ENCODE measurements around the gene SNX25.
"Not testable (repeated sequence)": the region's sequence is repeated elsewhere in the genome, so short reads cannot be mapped to it uniquely, and the experiment has no call there.

SNX25 gene

DNA sequence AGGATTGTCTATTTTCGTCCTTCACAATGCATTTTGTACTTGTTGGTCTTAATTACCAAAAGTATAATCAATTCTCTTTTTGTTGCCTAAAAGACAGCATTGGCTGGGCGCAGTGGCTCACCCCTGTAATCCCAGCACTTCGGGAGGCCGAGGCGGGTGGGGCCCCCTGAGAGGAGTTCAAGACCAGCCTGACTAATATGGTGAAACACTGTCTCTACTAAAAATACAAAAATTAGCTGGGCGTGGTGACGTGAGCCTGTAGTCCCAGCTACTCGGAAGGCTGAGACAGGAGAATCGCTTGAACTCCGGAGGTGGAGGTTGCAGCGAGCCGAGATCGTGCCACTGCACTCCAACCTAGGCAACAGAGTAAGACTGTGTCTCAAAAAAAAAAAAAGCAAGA lies 4.3 kb upstream of the SNX25 start:
- DNase-seq (ENCODE audit: low spot score), result not testable (repeated sequence)

DNA sequence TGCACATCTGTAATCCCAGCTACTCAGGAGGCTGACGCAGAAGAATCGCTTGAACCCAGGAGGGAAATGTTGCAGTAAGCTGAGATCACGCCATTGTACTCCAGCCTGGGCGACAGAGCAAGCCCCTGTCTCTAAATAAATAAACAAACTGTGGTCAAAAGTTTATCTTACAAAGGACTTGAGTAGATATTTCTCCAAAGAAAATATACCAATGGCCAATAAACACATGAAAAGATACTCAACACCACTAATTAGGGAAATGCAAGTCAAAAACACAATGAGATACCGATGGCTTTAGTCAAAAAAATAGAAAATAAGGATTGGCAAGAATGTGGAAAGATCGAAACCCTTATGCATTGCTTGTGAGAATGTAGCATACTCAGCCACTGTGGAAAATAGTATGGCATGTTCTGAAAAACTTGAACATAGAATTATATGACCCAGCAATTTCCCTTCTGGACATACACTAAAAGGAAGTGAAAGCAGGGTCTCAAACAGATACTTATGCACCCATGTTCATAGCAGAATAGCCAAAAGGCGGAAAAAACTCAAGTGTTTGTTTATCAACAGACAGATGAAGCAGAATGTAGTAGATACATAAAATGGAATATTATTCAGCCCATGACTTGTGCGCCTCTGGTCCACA lies 3.6 kb upstream of the SNX25 start:
- no peak for DNase-seq (ENCODE audit: low spot score)

DNA sequence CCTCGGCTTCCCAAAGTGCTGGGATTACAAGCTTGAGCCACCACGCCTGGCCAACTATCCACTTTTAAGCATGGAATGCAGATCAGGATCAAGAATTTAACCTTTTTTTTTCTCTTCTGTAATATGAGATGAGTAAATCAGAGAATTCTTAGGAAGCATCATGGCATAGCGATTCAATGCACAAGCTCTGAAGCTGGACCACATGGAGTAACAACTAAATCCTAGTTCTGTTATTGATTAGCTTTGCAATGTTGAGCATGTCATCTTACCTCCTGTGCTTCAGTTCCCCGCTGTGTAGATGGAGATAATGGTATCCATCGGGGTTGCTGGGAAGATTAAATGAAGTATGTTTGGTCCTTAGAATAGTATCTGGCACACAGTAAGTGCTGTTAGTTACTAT lies 1.9 kb upstream of the SNX25 start:
- DNase-seq (ENCODE audit: low spot score), result no peak

DNA sequence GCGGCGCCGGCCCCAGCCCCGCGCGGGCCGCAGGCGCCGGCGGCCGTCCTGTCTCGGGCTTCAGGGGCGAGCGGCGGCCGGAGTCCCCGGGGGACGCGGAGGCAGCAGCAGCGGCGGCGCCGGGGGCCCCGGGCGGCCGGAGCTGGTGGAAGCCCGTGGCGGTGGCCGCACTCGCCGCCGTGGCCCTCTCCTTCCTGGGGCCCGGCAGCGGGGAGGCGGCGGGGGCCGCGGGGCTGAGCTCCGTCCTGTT lies 379 bp downstream of the SNX25 start:
- DNase-seq (ENCODE audit: low spot score), result not testable (repeated sequence)

- DNase-seq (ENCODE audit: low spot score), result peak; percentile 38
Observed at GRCh38 chr4:185210102-185210981, 944 bp downstream of the SNX25 start.

- DNase-seq (ENCODE audit: low spot score), result no peak
Observed at GRCh38 chr4:185211035-185211434, 1.6 kb downstream of the SNX25 start.

DNA sequence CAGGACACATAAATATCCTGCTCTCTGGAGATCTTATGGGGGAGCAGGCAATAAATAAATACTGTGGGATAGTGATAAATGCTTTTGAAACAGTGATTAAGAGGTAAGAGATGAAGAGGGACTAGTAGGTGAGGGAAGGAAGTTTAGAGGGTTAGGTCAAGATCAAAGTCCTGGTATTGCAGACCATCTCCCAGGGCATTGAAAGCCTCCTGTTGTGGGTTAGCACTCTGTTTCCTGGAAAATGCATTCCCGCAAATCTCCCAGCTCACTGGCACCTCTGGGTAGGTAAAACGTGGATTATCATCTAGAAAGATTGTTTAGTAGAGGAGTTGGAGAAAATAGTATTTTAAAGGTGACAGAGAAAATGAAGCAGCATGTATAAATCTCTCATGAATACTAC lies 2.2 kb downstream of the SNX25 start:
- no peak for DNase-seq (ENCODE audit: low spot score)

DNA sequence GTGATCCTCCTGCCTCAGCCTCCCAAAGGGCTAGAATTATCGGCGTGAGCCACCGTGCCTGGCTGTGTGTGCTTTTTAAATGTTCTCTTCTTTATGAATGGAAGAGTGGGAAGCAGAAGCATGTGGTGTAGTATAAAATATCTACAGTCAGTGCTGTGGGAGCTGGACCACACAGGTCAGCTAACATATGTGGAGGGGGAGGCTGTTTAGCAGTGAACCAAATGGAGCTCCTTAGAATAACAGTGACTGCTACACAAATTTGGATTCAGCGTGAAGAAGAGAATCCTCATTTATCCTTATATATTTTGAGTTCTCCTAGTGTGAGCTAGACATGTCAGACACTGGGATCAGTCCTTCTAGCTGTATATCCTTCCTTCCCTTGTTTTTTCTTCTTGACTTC lies 3.2 kb downstream of the SNX25 start:
- DNase-seq (ENCODE audit: low spot score), result no peak

DNA sequence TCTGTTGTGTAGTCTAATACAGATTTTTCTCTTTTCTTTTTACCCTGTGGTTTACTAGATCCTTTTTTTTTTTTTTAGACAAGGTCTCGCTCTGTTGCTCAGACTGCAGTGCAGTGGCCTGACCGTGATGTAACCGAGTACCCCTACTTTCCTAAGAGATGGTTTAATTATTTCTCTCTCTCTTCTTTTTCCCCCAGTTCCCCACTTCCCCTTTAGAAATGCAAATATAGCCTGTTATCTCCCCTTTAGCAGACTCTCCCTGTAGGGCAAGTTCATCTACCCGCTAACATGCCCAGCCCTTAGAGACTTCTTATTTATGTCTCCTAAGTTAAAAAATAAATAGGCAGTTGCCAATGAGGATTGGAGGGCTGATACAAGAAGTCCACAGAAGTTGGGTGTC lies 4.5 kb downstream of the SNX25 start:
- no peak for DNase-seq (ENCODE audit: low spot score)

DNA sequence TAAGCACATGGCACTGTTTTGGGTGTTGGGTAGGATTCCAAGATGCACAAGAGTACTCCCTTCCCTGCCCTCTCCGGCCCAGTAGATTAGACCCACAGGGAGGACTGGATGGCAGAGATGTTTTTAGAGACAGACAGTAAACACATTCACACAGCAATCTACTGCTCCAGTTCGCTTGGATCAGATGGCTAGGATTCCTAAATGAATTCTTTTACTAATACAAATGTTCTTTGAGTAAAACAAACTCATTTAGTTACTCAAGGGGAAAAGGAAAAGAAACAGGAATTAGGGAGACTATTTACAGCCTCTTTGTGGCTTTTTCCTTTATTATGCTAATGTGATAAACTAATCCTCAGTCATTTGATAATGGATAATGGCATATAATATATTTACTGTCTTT lies 5.9 kb downstream of the SNX25 start:
- DNase-seq (ENCODE audit: low spot score), result peak; percentile 25

DNA sequence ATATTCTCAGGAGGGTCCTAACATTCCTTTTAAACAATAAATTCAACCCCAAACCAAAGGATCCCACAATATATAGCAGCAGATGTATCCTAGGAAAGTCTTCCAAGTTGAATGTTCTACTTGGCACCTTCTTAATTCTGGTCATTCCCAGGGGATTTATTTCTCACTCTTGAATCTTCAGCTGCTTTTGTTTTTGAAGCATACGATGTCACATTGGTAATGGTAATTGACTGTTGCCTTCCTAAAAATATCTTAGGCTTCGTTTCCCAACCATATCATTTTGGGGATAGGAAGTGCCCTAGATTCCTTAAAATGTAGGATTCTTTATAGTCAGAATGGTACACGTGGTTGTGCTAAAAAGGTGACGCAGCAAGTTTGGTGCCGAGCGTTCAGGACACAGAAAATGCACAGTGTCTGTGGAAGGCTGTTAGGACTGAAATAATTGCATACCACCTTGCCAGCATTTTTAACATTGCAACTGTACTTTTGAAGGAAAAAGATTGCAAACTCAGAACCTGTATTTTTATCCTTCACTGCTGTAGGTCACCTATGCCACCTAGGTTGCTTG lies 8.1 kb downstream of the SNX25 start:
- DNase-seq (ENCODE audit: low spot score), result no peak

GRCh38 chr4:185218312-185218711 lies 8.9 kb downstream of the SNX25 start:
- no peak for DNase-seq (ENCODE audit: low spot score)

GRCh38 chr4:185219551-185220344 lies 10.3 kb downstream of the SNX25 start:
- DNase-seq (ENCODE audit: low spot score), result peak; percentile 71

- DNase-seq (ENCODE audit: low spot score), result no peak
Observed at GRCh38 chr4:185221491-185221890, 12.1 kb downstream of the SNX25 start.

- no peak for DNase-seq (ENCODE audit: low spot score)
Observed at GRCh38 chr4:185221912-185222311, 12.5 kb downstream of the SNX25 start.

GRCh38 chr4:185222598-185222997 lies 13.2 kb downstream of the SNX25 start:
- DNase-seq (ENCODE audit: low spot score), result peak; percentile 85

- DNase-seq (ENCODE audit: low spot score), result no peak
Observed at GRCh38 chr4:185224597-185224996, 15.2 kb downstream of the SNX25 start.

- no peak for DNase-seq (ENCODE audit: low spot score)
Observed at GRCh38 chr4:185225940-185226339, 16.5 kb downstream of the SNX25 start.

GRCh38 chr4:185227131-185227551 lies 17.7 kb downstream of the SNX25 start:
- no peak for DNase-seq (ENCODE audit: low spot score)

DNA sequence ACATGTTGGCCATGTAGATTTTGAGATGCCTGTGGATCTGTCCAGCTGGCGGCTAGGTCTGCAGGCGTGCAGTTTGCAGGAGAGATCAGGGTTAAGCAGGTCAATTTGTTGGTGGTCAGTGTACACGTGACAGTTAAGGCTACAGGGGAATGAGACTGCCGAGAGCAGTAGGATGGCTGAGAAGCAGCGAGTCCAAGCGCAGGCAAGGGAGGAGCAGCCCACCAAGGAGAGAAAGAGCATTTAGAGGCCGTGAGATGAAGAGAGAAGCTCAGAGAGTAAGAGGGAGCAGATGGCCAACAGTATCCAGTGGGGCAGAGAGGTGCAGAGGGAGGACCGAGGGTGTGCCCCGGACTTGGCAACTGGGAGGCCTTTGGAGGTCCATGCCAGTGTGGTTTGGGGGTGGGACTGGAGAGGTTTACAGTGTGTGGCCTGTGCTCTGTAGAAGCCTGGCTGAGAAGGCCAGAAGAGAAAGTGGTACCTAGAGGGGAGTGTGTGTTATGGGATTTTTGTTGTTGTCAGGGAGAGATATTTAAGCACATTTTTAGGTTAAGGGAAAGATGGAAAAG lies 18.4 kb downstream of the SNX25 start:
- DNase-seq (ENCODE audit: low spot score), result no peak

- no peak for DNase-seq (ENCODE audit: low spot score)
Observed at GRCh38 chr4:185229021-185229818, 19.8 kb downstream of the SNX25 start.

- no peak for DNase-seq (ENCODE audit: low spot score)
Observed at GRCh38 chr4:185232370-185232769, 23.0 kb downstream of the SNX25 start.
